ENCODE measurements around the gene SLC25A36. TPM values are rescaled to one million over a fixed set of nuclear protein-coding genes. Genes with fewer than 3 reads are reported as not detected.

SLC25A36 gene
- total and polyA plus RNA-seq, 7 donors, result 10.4 to 52.3 (median 23.9) TPM

- H3K4me3 ChIP-seq, result no peak overlapping the region
- H3K27ac ChIP-seq, result peak overlapping the region; percentile 43
- peak in 3 of 4 donors; percentile 43 to 75 (median 70) for ATAC-seq
- 64 to 71% (median 70%) methylated on average over 5 of the region's 5 CpGs for WGBS, 3 donors
- H3K4me1 ChIP-seq, result peaks cover 37% of the 10 kb centered on the region
- no peaks in the 10 kb centered on the region for H3K9me3 ChIP-seq
- peaks cover 0 to 10% of the 10 kb centered on the region in 2 donors for H3K36me3 ChIP-seq (ENCODE audit: insufficient read depth in 1 of 2, low read depth in 1 of 2)
- no peak for DNase-seq
- intact Hi-C loops (cut with DNase I), result loop anchor here in 1 of 2 donors (10.0 kb wide), 1 partner anchor 48 kb away; no protein-coding TSS in a partner anchor
- no peak for TF ChIP-seq CTCF (IDR thresholded peaks at IDR 0.05)
- H3K27me3 ChIP-seq (ENCODE audit: insufficient read depth in 3 of 3, low read length in 2 of 3), result no peaks in the 10 kb centered on the region
Observed at GRCh38 chr3:140953028-140953960, 11.7 kb downstream of the SLC25A36 start.

- Histone ChIP-seq H3K4me1 (peaks cover 29% of the 10 kb centered on the region), H3K9me3 (no peaks in the 10 kb centered on the region), H3K36me3 (ENCODE audit: insufficient read depth in 1 of 2, low read depth in 1 of 2) (peaks cover 0 to 19% of the 10 kb centered on the region in 2 donors), H3K27me3 (ENCODE audit: insufficient read depth in 3 of 3, low read length in 2 of 3) (no peaks in the 10 kb centered on the region), H3K27ac (no peak overlapping the region), H3K4me3 (no peak overlapping the region)
- 75 to 91% (median 79%) methylated on average over 2 of the region's 2 CpGs for whole genome bisulfite sequencing, 3 donors
- no peak for DNase-seq
- ATAC-seq, result no peak
- TF ChIP-seq CTCF (IDR thresholded peaks at IDR 0.05), result no peak
- intact Hi-C loops (cut with DNase I), result loop anchor here in 1 of 2 donors (10.0 kb wide), 1 partner anchor 50 kb away; no protein-coding TSS in a partner anchor
Observed at GRCh38 chr3:140954576-140954975, 12.9 kb downstream of the SLC25A36 start.

GRCh38 chr3:140955645-140956044 is 14.0 kb downstream of the SLC25A36 start:
- Histone ChIP-seq H3K27me3 (ENCODE audit: insufficient read depth in 3 of 3, low read length in 2 of 3) (no peaks in the 10 kb centered on the region), H3K27ac (peak overlapping the region; percentile 32), H3K36me3 (ENCODE audit: insufficient read depth in 1 of 2, low read depth in 1 of 2) (peaks cover 0 to 30% of the 10 kb centered on the region in 2 donors), H3K9me3 (no peaks in the 10 kb centered on the region), H3K4me1 (peaks cover 28% of the 10 kb centered on the region), H3K4me3 (no peak overlapping the region)
- ATAC-seq (peak in 1 of 4 donors; percentile 16), DNase-seq (no peak)
- no peak for TF ChIP-seq CTCF (IDR thresholded peaks at IDR 0.05)
- intact Hi-C loops (cut with DNase I), result loop anchor here in 1 of 2 donors (10.0 kb wide), 1 partner anchor 51 kb away; no protein-coding TSS in a partner anchor
- WGBS, 3 donors, result 69 to 75% (median 70%) methylated on average over 3 of the region's 3 CpGs

GRCh38 chr3:140956058-140956835 is 14.6 kb downstream of the SLC25A36 start:
- DNase-seq (no peak), ATAC-seq (peak; percentile 15 to 78 (median 57))
- Histone ChIP-seq H3K27ac (peak overlapping the region; percentile 32), H3K36me3 (ENCODE audit: insufficient read depth in 1 of 2, low read depth in 1 of 2) (peaks cover 0 to 33% of the 10 kb centered on the region in 2 donors), H3K4me1 (peaks cover 28% of the 10 kb centered on the region), H3K27me3 (ENCODE audit: insufficient read depth in 3 of 3, low read length in 2 of 3) (no peaks in the 10 kb centered on the region), H3K9me3 (no peaks in the 10 kb centered on the region), H3K4me3 (no peak overlapping the region)
- 59 to 81% (median 59%) methylated on average over 5 of the region's 5 CpGs for WGBS, 3 donors
- TF ChIP-seq CTCF (IDR thresholded peaks at IDR 0.05), result no peak
- intact Hi-C loops (cut with DNase I), result loop anchor here in 1 of 2 donors (10.0 kb wide), 1 partner anchor 51 kb away; no protein-coding TSS in a partner anchor

All from psoas muscle (tissue), 8 donors.